Erythroblast (primary cell): ENCODE data around the gene LRP5.

Experiments used
- GATA1 ChIP-seq: IDR thresholded peaks from 2 replicates; pipeline ENCODE4 v1.6.1; 2011; ENCODE audit warnings: low read depth, mild to moderate bottlenecking, control low read depth, low read length, moderate library complexity
- POLR2A ChIP-seq: IDR thresholded peaks from 2 replicates; pipeline ENCODE4 v1.6.1; 2011; ENCODE audit warnings: mild to moderate bottlenecking, low read length

DNA sequence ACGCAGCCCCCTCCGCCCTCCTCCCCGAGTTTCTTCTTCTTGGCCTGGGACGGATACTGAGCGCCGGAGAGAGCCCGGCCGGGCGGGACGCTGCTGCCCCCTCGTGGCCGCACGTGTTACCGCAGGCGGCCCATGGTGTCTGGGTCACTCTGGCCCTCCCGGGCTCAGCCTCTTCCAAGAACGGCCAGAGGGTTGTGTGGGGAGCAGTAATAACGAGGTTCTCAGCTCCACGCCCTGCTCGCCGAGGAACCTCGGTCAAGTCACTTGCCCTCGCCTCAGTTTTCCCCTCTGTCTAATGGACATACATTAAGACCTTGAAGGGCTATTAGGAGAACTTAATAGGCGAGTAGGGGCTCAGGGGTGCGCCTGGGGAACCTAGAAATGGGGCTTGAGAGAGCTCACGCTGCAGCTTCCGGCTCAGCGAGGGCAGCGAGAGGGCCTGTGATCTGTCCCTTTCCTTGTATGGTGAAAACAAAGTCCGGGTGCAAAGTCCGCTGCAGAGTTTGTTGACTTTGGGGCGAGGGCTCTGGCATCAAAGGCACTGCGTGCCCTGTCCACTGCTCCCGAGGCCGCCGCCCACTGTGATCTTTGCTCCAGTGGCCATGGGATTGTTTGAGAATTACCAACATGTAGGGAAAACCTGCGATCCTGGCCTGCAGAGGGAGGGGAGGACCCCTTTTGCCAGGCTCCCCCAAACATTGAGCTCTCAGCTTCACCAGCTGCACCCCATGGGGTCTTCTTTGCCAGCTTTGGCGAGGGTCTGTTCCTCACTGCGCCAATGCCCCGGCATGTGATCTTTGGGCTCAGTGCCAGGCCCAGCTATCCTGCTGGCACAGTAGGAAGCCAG is 14.4 kb upstream of the LRP5 start:
- no peak for TF ChIP-seq POLR2A
- TF ChIP-seq GATA1: no peak
